Epithelial cell of alveolus of lung (primary cell): ENCODE measurements around the gene MOAP1. TPM values are rescaled to one million over a fixed set of nuclear protein-coding genes. Genes with fewer than 3 reads are reported as not detected.

Experiments
- total RNA-seq: library from RNA; depleted of rRNA; stranded (reverse); fragments of >200 nt; gene quantifications from 2 replicates; pipeline ENCODE4 v1.2.1, GENCODE V29; 2015

Gene MOAP1
- 7.6 and 19.7 TPM in 2 replicates for total RNA-seq

DNA sequence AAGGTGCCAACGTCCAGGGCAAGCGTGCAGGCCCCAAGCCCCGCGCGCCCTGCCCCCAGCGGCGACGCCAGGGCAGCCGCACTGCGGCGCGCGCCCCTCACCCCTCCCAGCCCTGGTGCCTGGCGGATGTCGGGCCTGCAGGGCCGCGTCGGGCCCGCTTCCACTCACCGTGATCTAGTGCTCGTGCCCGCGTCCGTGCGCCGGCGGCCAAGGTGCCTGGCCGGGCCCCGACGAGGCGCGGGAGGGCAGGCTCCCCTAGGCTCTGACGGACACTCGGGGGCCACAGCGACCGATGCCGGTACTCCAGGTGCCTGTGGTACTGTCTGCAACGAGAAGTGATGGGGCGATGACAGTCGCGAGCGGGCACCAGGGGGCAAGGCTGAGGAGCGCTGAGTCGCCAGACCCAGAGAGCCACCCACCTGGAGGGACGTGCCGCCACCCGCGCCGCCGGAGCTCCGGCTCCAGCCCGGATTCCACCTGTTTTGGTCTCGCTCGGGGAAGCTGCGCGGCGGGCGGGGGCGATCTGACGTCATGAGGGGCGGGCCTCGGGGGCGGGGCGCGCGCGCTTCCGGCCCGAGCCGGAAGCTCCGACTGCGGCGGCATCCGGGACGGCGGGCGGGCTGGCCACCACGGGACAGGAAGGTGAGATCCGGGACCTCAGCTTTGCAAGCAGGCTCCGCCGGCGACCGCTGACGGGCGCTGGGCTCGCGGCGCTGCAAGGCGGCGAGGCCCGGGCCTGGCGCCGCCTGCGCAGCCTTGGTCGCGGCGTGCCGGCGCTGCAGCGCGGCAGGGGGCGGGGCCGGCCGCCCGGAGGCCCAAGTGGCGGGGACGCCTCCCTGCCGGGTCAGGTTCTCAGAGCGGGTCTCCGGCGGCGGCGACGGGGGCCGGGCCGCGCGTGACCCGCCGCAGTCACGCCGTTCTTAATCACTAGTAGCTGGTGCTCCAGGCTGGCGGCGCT, at the start of gene MOAP1, which contains the start of gene LYSET:
MOAP1 (minus strand) TSS at position 507 of the 958 bp plus-strand sequence. CDS start 655 bp downstream, outside the sequence.
LYSET (plus strand) TSS at position 927 of the 958 bp plus-strand sequence. CDS start 89 bp downstream, outside the sequence.

GRCh38 chr14:93206793-93207467, 22.2 kb upstream of the MOAP1 start, which contains the start of the genes GON7 and UBR7:
Gene GON7 (minus strand): TSS chr14:93207065. CDS start chr14:93207037, 28 bp downstream.
Gene UBR7 (plus strand): TSS chr14:93207256. CDS start chr14:93207292, 36 bp downstream.

Other genes with a start within 250 kb of the MOAP1 start
- 17.1 and 19.0 TPM in 2 replicates for gene ITPK1, start 69.0 kb downstream of the MOAP1 start, total RNA-seq
- gene LYSET, start 420 bp upstream of the MOAP1 start, total RNA-seq = 5.4 and 9.8 TPM in 2 replicates
- 12.2 and 19.2 TPM in 2 replicates for gene GON7, start 22.2 kb upstream of the MOAP1 start, total RNA-seq
- 25.2 and 33.3 TPM in 2 replicates for gene UBR7, start 22.4 kb upstream of the MOAP1 start, total RNA-seq
- 12.9 and 17.7 TPM in 2 replicates for gene BTBD7, start 148.1 kb upstream of the MOAP1 start, total RNA-seq
- gene COX8C, start 162.3 kb upstream of the MOAP1 start, total RNA-seq = not detected in 2 replicates
- not detected in 2 replicates for gene UNC79, start 246.0 kb upstream of the MOAP1 start, total RNA-seq